K562 (cell line): ENCODE measurements around the gene RIPPLY3. TPM values are rescaled to one million over a fixed set of nuclear protein-coding genes. Genes with fewer than 3 reads are reported as not detected.

Source experiments
- ARID3B ChIP-seq: fragments of 250-450 bp; sonication (Bioruptor Pico); IDR thresholded peaks from 2 replicates; pipeline ENCODE4 v1.4.0; 2020; ENCODE audit warnings: borderline replicate concordance
- ARID4B ChIP-seq: sonication (generic); formaldehyde crosslinking; IDR thresholded peaks from 2 replicates; pipeline ENCODE4 v1.8.0; 2022; ENCODE audit warnings: mild to moderate bottlenecking, missing genetic modification reagents
- BCOR ChIP-seq: fragments of 450-650 bp; IDR thresholded peaks from 2 replicates; pipeline ENCODE4 v1.6.1; 2016
- CREB1 ChIP-seq, 2 experiments: sonication (generic) in 1 of 2; formaldehyde crosslinking in 1 of 2; IDR thresholded peaks; 2 replicates each; pipeline versions ENCODE4 v1.6.1 to v1.8.0; 2012 to 2022; ENCODE audit warnings: inconsistent platforms in 1 of 2, mild to moderate bottlenecking in 1 of 2, missing genetic modification reagents in 1 of 2, moderate library complexity in 1 of 2
- EGR1 ChIP-seq: fragments of 450-650 bp; conservative IDR thresholded peaks from 2 replicates; pipeline ENCODE4 v1.6.1; 2017; ENCODE audit warnings: mild to moderate bottlenecking
- IRF9 ChIP-seq: fragments of 450-650 bp; IDR thresholded peaks from 2 replicates; pipeline ENCODE4 v1.6.1; 2016; ENCODE audit warnings: missing biosample characterization, missing genetic modification characterization
- NRF1 ChIP-seq, 2 experiments: fragments of 450-650 bp; IDR thresholded peaks in 1 of 2; conservative IDR thresholded peaks in 1 of 2; 2 replicates each; pipeline ENCODE4 v1.6.1; 2014; ENCODE audit warnings: mild to moderate bottlenecking in 2 of 2
- ZNF24 ChIP-seq: fragments of 450-650 bp; IDR thresholded peaks from 2 replicates; pipeline ENCODE4 v1.6.1; 2016
- polyA plus RNA-seq, 8 experiments: library from polyadenylated mRNA; depleted of rRNA in 4 of 8; stranded (reverse) in 5 of 8; unstranded in 3 of 8; fragments of >200 nt; fragmentation: Nextera tagmentation in 2 of 8; fragmentation: Illumina TruSeq in 1 of 8; extraction: Ambion mirVana in 2 of 8; extraction: Trizol in 1 of 8; gene quantifications; 2 replicates each; pipeline versions ENCODE4 v1.2.1 to v1.2.3, GENCODE V29; 2011 to 2014; ENCODE audit warnings: inconsistent platforms in 1 of 8, missing spikeins in 1 of 8
- total RNA-seq, 7 experiments: library from RNA; depleted of rRNA in 6 of 7; stranded (reverse); fragments of >200 nt in 6 of 7; fragmentation: Illumina TruSeq in 2 of 7; extraction: Trizol in 2 of 7; gene quantifications; 2 replicates each; pipeline versions ENCODE4 v1.2.1 to v1.2.3, GENCODE V29; 2011 to 2021; ENCODE audit warnings: low replicate concordance in 1 of 7
- TF ChIP-seq, protein P1 (sequence below): sonication (generic); formaldehyde crosslinking; IDR thresholded peaks from 2 replicates; pipeline ENCODE4 v1.8.0; 2022; ENCODE audit warnings: missing genetic modification reagents, mild to moderate bottlenecking, borderline replicate concordance

RIPPLY3 gene
- total and polyA plus RNA-seq, 9 of the 15 experiments (the other 6 are each of a cell fraction or from before 2014, with no cell fraction given) = not detected

- peak; percentile 84 for TF ChIP-seq IRF9 (tag)
- no peak for TF ChIP-seq ARID4B (CRISPR knock-in tag)
- TF ChIP-seq, protein P1, sequence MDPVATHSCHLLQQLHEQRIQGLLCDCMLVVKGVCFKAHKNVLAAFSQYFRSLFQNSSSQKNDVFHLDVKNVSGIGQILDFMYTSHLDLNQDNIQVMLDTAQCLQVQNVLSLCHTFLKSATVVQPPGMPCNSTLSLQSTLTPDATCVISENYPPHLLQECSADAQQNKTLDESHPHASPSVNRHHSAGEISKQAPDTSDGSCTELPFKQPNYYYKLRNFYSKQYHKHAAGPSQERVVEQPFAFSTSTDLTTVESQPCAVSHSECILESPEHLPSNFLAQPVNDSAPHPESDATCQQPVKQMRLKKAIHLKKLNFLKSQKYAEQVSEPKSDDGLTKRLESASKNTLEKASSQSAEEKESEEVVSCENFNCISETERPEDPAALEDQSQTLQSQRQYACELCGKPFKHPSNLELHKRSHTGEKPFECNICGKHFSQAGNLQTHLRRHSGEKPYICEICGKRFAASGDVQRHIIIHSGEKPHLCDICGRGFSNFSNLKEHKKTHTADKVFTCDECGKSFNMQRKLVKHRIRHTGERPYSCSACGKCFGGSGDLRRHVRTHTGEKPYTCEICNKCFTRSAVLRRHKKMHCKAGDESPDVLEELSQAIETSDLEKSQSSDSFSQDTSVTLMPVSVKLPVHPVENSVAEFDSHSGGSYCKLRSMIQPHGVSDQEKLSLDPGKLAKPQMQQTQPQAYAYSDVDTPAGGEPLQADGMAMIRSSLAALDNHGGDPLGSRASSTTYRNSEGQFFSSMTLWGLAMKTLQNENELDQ (CRISPR knock-in tag) = no peak
- peak; percentile 85; the same call in 1 of the 2 replicates for TF ChIP-seq CREB1 (IDR thresholded peaks at IDR 0.05)
- TF ChIP-seq CREB1 (CRISPR knock-in tag; IDR thresholded peaks at IDR 0.05) = peak; percentile 76
- TF ChIP-seq BCOR = no peak
- TF ChIP-seq NRF1 (conservative IDR thresholded peaks at IDR 0.05 in 1 of 2, IDR thresholded peaks at IDR 0.05 in 1 of 2) = 0 out of 4 replicates have a peak, but pooled peaks of 1 of the 2 experiments have one; percentile 16
- TF ChIP-seq ARID3B (CRISPR knock-in tag) = no peak
- TF ChIP-seq EGR1 = no peak
- TF ChIP-seq ZNF24 = no peak; the same call in 1 of the 2 replicates
These were observed 41.4 kb upstream of the RIPPLY3 start (continued) for GRCh38 chr21:36964827-36965719.
